Stimulated activated CD4-positive, alpha-beta T cell treated with anti-CD3 and anti-CD28 coated beads, Interleukin-2, amount 100 ng/mL, for 48 hours (primary cell): ENCODE data around the gene PCDHB15.

Experiments used
- DNase-seq, 2 donors: peaks; one replicate each; pipeline ENCODE4 v3.0.0-alpha.2; 2020

Gene PCDHB15

GRCh38 chr5:141250576-141250975 is 5.4 kb downstream of the PCDHB15 start:
- no peak for DNase-seq

GRCh38 chr5:141258464-141258863 is 13.3 kb downstream of the PCDHB15 start:
- no peak for DNase-seq

- no peak for DNase-seq
Observed at GRCh38 chr5:141258948-141259347, 13.8 kb downstream of the PCDHB15 start.

- no peak for DNase-seq
Observed at GRCh38 chr5:141260458-141261237, 15.5 kb downstream of the PCDHB15 start.

- no peak for DNase-seq
Observed at GRCh38 chr5:141261238-141261546, 16.0 kb downstream of the PCDHB15 start.

- DNase-seq, result no peak
Observed at GRCh38 chr5:141269195-141269594, 24.0 kb downstream of the PCDHB15 start.

- DNase-seq, result no peak
Observed at GRCh38 chr5:141272906-141273305, 27.7 kb downstream of the PCDHB15 start.

GRCh38 chr5:141298376-141298775 is 53.2 kb downstream of the PCDHB15 start:
- DNase-seq, result no peak
